HEK293 (cell line): ENCODE data around the gene ADGRD1.

ENCODE experiments used
- CTCF ChIA-PET: fragments of 350-600 bp; formaldehyde crosslinking; extraction: SDS; loops from one replicate; lab custom pipeline; 2021; ENCODE audit warnings: antibody characterized with exemption; lab: Yijun Ruan, JAX
- POLR2A ChIA-PET: fragments of 300-600 bp; formaldehyde crosslinking; extraction: SDS; loops from one replicate; lab custom pipeline; 2020; ENCODE audit warnings: antibody characterized with exemption, inconsistent platforms; lab: Yijun Ruan, JAX
- H3K27ac ChIP-seq: fragments of 200-500 bp; sonication (Bioruptor generic); 2 replicates; pipeline ENCODE4 v1.5.1; 2014; ENCODE audit warnings: low read depth, low read length, control low read depth, inconsistent platforms; ENCODE audit errors: extremely low read depth
- H3K36me3 ChIP-seq, 2 experiments: fragments of 200-500 bp in 1 of 2; sonication (Bioruptor generic) in 1 of 2; 1 replicate in 1 of 2; 2 replicates in 1 of 2; pipeline ENCODE4 v1.5.1; 2014 to 2017; ENCODE audit warnings: inconsistent platforms in 2 of 2, low read length in 2 of 2; ENCODE audit not compliant: control insufficient read depth in 2 of 2, insufficient read depth in 1 of 2
- H3K4me1 ChIP-seq: fragments of 200-500 bp; sonication (Bioruptor generic); 2 replicates; pipeline ENCODE4 v1.5.1; 2014; ENCODE audit warnings: mild to moderate bottlenecking, low read length, inconsistent platforms; ENCODE audit not compliant: control insufficient read depth, insufficient read depth
- H3K4me3 ChIP-seq: 2 replicates; pipeline ENCODE4 v1.5.1; 2011; ENCODE audit warnings: low read depth, mild to moderate bottlenecking, control low read depth, low read length, moderate library complexity
- H3K9me3 ChIP-seq: fragments of 200-500 bp; sonication (Bioruptor generic); 2 replicates; pipeline ENCODE4 v1.5.1; 2014; ENCODE audit warnings: low read depth, low read length, inconsistent platforms; ENCODE audit not compliant: control insufficient read depth, insufficient read depth
- HIC1 ChIP-seq: fragments of 450-650 bp; formaldehyde crosslinking; IDR thresholded peaks from 2 replicates; pipeline ENCODE4 v1.5.1; 2016; ENCODE audit warnings: missing biosample characterization, missing genetic modification characterization
- HOXC10 ChIP-seq: sonication (generic); formaldehyde crosslinking; IDR thresholded peaks from 2 replicates; pipeline ENCODE4 v1.8.1; 2023; ENCODE audit warnings: mild to moderate bottlenecking, missing genetic modification reagents
- IKZF3 ChIP-seq: fragments of 450-650 bp; IDR thresholded peaks from 2 replicates; pipeline ENCODE4 v1.5.0; 2018; ENCODE audit warnings: missing biosample characterization, mild to moderate bottlenecking, missing genetic modification characterization, moderate library complexity
- KLF7 ChIP-seq: fragments of 450-650 bp; formaldehyde crosslinking; IDR thresholded peaks from 2 replicates; pipeline ENCODE4 v1.5.1; 2016; ENCODE audit warnings: missing biosample characterization, missing genetic modification characterization, borderline replicate concordance
- PBX3 ChIP-seq: sonication (generic); formaldehyde crosslinking; IDR thresholded peaks from 2 replicates; pipeline ENCODE4 v1.8.1; 2022; ENCODE audit warnings: mild to moderate bottlenecking, moderate library complexity, missing genetic modification reagents
- SCRT1 ChIP-seq: fragments of 450-650 bp; formaldehyde crosslinking; IDR thresholded peaks from 2 replicates; pipeline ENCODE4 v1.5.1; 2016; ENCODE audit warnings: missing biosample characterization, missing genetic modification characterization, borderline replicate concordance
- ZBTB20 ChIP-seq: fragments of 450-650 bp; formaldehyde crosslinking; IDR thresholded peaks from 2 replicates; pipeline ENCODE4 v1.5.1; 2016; ENCODE audit warnings: missing biosample characterization, missing genetic modification characterization
- ZFP3 ChIP-seq: fragments of 450-650 bp; formaldehyde crosslinking; IDR thresholded peaks from 2 replicates; pipeline ENCODE4 v1.5.1; 2016; ENCODE audit warnings: low read depth, missing biosample characterization, missing genetic modification characterization
- ZNF274 ChIP-seq, 2 experiments: fragments of 200-500 bp in 1 of 2; fragments of 450-650 bp in 1 of 2; sonication (Bioruptor generic) in 1 of 2; formaldehyde crosslinking in 1 of 2; IDR thresholded peaks; 2 replicates each; pipeline versions ENCODE4 v1.5.1 to v1.6.1; 2014 to 2016; ENCODE audit warnings: borderline replicate concordance in 1 of 2, inconsistent platforms in 1 of 2, low read length in 1 of 2, missing biosample characterization in 1 of 2, missing genetic modification characterization in 1 of 2
- ZNF341 ChIP-seq: fragments of 450-650 bp; formaldehyde crosslinking; IDR thresholded peaks from 2 replicates; pipeline ENCODE4; 2016; ENCODE audit warnings: low read depth, missing biosample characterization, missing genetic modification characterization
- ZNF366 ChIP-seq: fragments of 450-650 bp; formaldehyde crosslinking; conservative IDR thresholded peaks from 2 replicates; pipeline ENCODE4 v1.5.1; 2016; ENCODE audit warnings: missing biosample characterization, missing genetic modification characterization
- ZNF473 ChIP-seq: fragments of 450-650 bp; formaldehyde crosslinking; IDR thresholded peaks from 2 replicates; pipeline ENCODE4 v1.5.1; 2017; ENCODE audit warnings: missing biosample characterization, missing genetic modification characterization
- ZNF501 ChIP-seq: fragments of 450-650 bp; formaldehyde crosslinking; IDR thresholded peaks from 2 replicates; pipeline ENCODE4 v1.5.1; 2016; ENCODE audit warnings: missing biosample characterization, missing genetic modification characterization
- ZNF529 ChIP-seq: fragments of 450-650 bp; formaldehyde crosslinking; IDR thresholded peaks from 2 replicates; pipeline ENCODE4 v1.5.1; 2017; ENCODE audit warnings: missing genetic modification characterization, missing biosample characterization; ENCODE audit not compliant: insufficient replicate concordance
- ZNF596 ChIP-seq: fragments of 450-650 bp; IDR thresholded peaks from 2 replicates; pipeline ENCODE4 v1.5.0; 2018; ENCODE audit warnings: missing biosample characterization, mild to moderate bottlenecking, missing genetic modification characterization, moderate library complexity
- ZNF658 ChIP-seq: fragments of 450-650 bp; formaldehyde crosslinking; IDR thresholded peaks from 2 replicates; pipeline ENCODE4; 2016; ENCODE audit warnings: missing biosample characterization, missing genetic modification characterization
- ZNF664 ChIP-seq: fragments of 450-650 bp; formaldehyde crosslinking; IDR thresholded peaks from 2 replicates; pipeline ENCODE4 v1.5.1; 2016; ENCODE audit warnings: missing biosample characterization, missing genetic modification characterization
- ZNF677 ChIP-seq: fragments of 450-650 bp; IDR thresholded peaks from 2 replicates; pipeline ENCODE4 v1.5.0; 2018; ENCODE audit warnings: missing biosample characterization, mild to moderate bottlenecking, missing genetic modification characterization, moderate library complexity
- ZNF777 ChIP-seq: fragments of 450-650 bp; formaldehyde crosslinking; IDR thresholded peaks from 2 replicates; pipeline ENCODE4 v1.5.1; 2017; ENCODE audit warnings: missing biosample characterization, missing genetic modification characterization, borderline replicate concordance

Gene ADGRD1

GRCh38 chr12:130983328-130984017 lies 29.8 kb downstream of the ADGRD1 start:
- TF ChIP-seq PBX3 (no peak), ZFP3 (tag by site-specific recombination) (no peak), ZNF529 (tag by site-specific recombination) (no peak), ZNF341 (no peak), ZNF274 (IDR thresholded peaks at IDR 0.05; ENCODE audit: low read length) (no peak), ZNF274 (tag by site-specific recombination; IDR thresholded peaks at IDR 0.05; ENCODE audit: borderline replicate concordance) (no peak), IKZF3 (tag by site-specific recombination) (no peak), ZNF677 (no peak), ZNF658 (tag by site-specific recombination) (no peak)
- no peaks in the 10 kb centered on the region for H3K36me3 ChIP-seq
- POLR2A ChIA-PET, result no interaction called here
- no peak overlapping the region for H3K4me3 ChIP-seq
- H3K9me3 ChIP-seq, result no peaks in the 10 kb centered on the region
- H3K4me1 ChIP-seq, result peaks cover 5% of the 10 kb centered on the region; the same call in 1 of the 2 replicates
- CTCF ChIA-PET, result no interaction called here
- no peak overlapping the region for H3K27ac ChIP-seq

- no peak overlapping the region for H3K4me3 ChIP-seq
- no peaks in the 10 kb centered on the region for H3K9me3 ChIP-seq
- TF ChIP-seq ZBTB20 (tag by site-specific recombination) (no peak), ZNF596 (tag by site-specific recombination) (peak; percentile 47; the same call in 1 of the 2 replicates), ZNF366 (tag by site-specific recombination) (peak; percentile 82), HOXC10 (CRISPR knock-in tag) (no peak), ZNF664 (tag by site-specific recombination) (no peak), ZNF473 (tag by site-specific recombination) (0 out of 2 replicates have a peak, but pooled peaks have one; percentile 26)
- CTCF ChIA-PET, result interaction anchor here (0.6 kb wide), 1 partner anchor 57 kb away, joined by 3 read pairs; no protein-coding TSS in a partner anchor
- no peaks in the 10 kb centered on the region for H3K36me3 ChIP-seq
- peaks cover 5% of the 10 kb centered on the region; the same call in 1 of the 2 replicates for H3K4me1 ChIP-seq
- POLR2A ChIA-PET, result no interaction called here
- no peak overlapping the region for H3K27ac ChIP-seq
These were observed 30.7 kb downstream of the ADGRD1 start for GRCh38 chr12:130984183-130985058.

GRCh38 chr12:130987151-130987931 lies 33.6 kb downstream of the ADGRD1 start:
- H3K36me3 ChIP-seq, result no peaks in the 10 kb centered on the region
- H3K27ac ChIP-seq, result no peak overlapping the region
- H3K9me3 ChIP-seq, result no peaks in the 10 kb centered on the region
- POLR2A ChIA-PET, result no interaction called here
- TF ChIP-seq HIC1, result no peak
- no peak for TF ChIP-seq SCRT1
- TF ChIP-seq ZNF501 (tag by site-specific recombination), result no peak
- no peak for TF ChIP-seq ZNF777 (tag by site-specific recombination)
- TF ChIP-seq KLF7 (tag by site-specific recombination), result no peak
- TF ChIP-seq, all 188 proteins: peak for 0
- no peak overlapping the region for H3K4me3 ChIP-seq
- CTCF ChIA-PET, result interaction anchor here (0.7 kb wide), 1 partner anchor 718 kb away, joined by 3 read pairs; no protein-coding TSS in a partner anchor
- H3K4me1 ChIP-seq, result no peaks in the 10 kb centered on the region
